IPS-18c (cell line): ENCODE measurements around the gene PODXL.
"Not testable (repeated sequence)": the region's sequence is repeated elsewhere in the genome, so short reads cannot be mapped to it uniquely, and the experiment has no call there.

ENCODE experiments used
- H3K4me3 ChIP-seq: 2 replicates; pipeline ENCODE4 v1.7.0; 2013; ENCODE audit warnings: low read depth, mild to moderate bottlenecking, low read length, moderate library complexity; ENCODE audit not compliant: insufficient read depth
- H3K9me3 ChIP-seq: one replicate; pipeline ENCODE4 v1.6.1; 2013; ENCODE audit warnings: mild to moderate bottlenecking, low read length, moderate library complexity; ENCODE audit not compliant: control insufficient read depth, insufficient read depth

Gene PODXL

GRCh38 chr7:131489196-131489595 lies 67.2 kb downstream of the PODXL start:
- no peak overlapping the region for H3K4me3 ChIP-seq
- H3K9me3 ChIP-seq: no peaks in the 10 kb centered on the region

- no peaks in the 10 kb centered on the region for H3K9me3 ChIP-seq
- no peak overlapping the region for H3K4me3 ChIP-seq
Measured at GRCh38 chr7:131488361-131488760, 68.1 kb downstream of the PODXL start.

- no peak overlapping the region for H3K4me3 ChIP-seq
- no peaks in the 10 kb centered on the region for H3K9me3 ChIP-seq
Measured at GRCh38 chr7:131487217-131487616, 69.2 kb downstream of the PODXL start.

- Histone ChIP-seq H3K4me3 (no peak overlapping the region), H3K9me3 (no peaks in the 10 kb centered on the region)
Measured at GRCh38 chr7:131486346-131486745, 70.1 kb downstream of the PODXL start.

- H3K4me3 ChIP-seq: no peak overlapping the region
- no peaks in the 10 kb centered on the region for H3K9me3 ChIP-seq
Measured at GRCh38 chr7:131483586-131483985, 72.8 kb downstream of the PODXL start.

GRCh38 chr7:131482800-131483199 lies 73.6 kb downstream of the PODXL start:
- Histone ChIP-seq H3K4me3 (no peak overlapping the region), H3K9me3 (no peaks in the 10 kb centered on the region)

- Histone ChIP-seq H3K4me3 (no peak overlapping the region), H3K9me3 (no peaks in the 10 kb centered on the region)
Measured at GRCh38 chr7:131480384-131481315, 75.8 kb downstream of the PODXL start.

GRCh38 chr7:131476740-131477139 lies 79.7 kb downstream of the PODXL start:
- no peak overlapping the region for H3K4me3 ChIP-seq
- H3K9me3 ChIP-seq: no peaks in the 10 kb centered on the region

GRCh38 chr7:131471250-131472004 lies 85.0 kb downstream of the PODXL start:
- no peak overlapping the region for H3K4me3 ChIP-seq
- no peaks in the 10 kb centered on the region for H3K9me3 ChIP-seq

GRCh38 chr7:131467788-131468187 lies 88.6 kb downstream of the PODXL start:
- Histone ChIP-seq H3K4me3 (no peak overlapping the region), H3K9me3 (no peaks in the 10 kb centered on the region)

- no peak overlapping the region for H3K4me3 ChIP-seq
- no peaks in the 10 kb centered on the region for H3K9me3 ChIP-seq
Measured at GRCh38 chr7:131466735-131467365, 89.6 kb downstream of the PODXL start.

GRCh38 chr7:131462715-131463114 lies 93.7 kb downstream of the PODXL start:
- not testable (repeated sequence) for H3K4me3 ChIP-seq, H3K9me3 ChIP-seq

- Histone ChIP-seq H3K9me3 (no peaks in the 10 kb centered on the region), H3K4me3 (no peak overlapping the region)
Measured at GRCh38 chr7:131462059-131462458, 94.4 kb downstream of the PODXL start.

GRCh38 chr7:131459256-131459655 lies 97.2 kb downstream of the PODXL start:
- Histone ChIP-seq H3K4me3 (no peak overlapping the region), H3K9me3 (no peaks in the 10 kb centered on the region)

GRCh38 chr7:131456338-131456737 lies 100.1 kb downstream of the PODXL start:
- Histone ChIP-seq H3K9me3 (no peaks in the 10 kb centered on the region), H3K4me3 (no peak overlapping the region)

GRCh38 chr7:131455546-131455945 lies 100.9 kb downstream of the PODXL start:
- Histone ChIP-seq H3K4me3 (no peak overlapping the region), H3K9me3 (no peaks in the 10 kb centered on the region)

- Histone ChIP-seq H3K4me3 (no peak overlapping the region), H3K9me3 (no peaks in the 10 kb centered on the region)
Measured at GRCh38 chr7:131455001-131455400, 101.4 kb downstream of the PODXL start.

- no peak overlapping the region for H3K4me3 ChIP-seq
- H3K9me3 ChIP-seq: no peaks in the 10 kb centered on the region
Measured at GRCh38 chr7:131454498-131454897, 101.9 kb downstream of the PODXL start.
